Fibroblast of lung (primary cell): ENCODE results near the gene GHRL. TPM values are rescaled to one million over a fixed set of nuclear protein-coding genes. Genes with fewer than 3 reads are reported as not detected.

Experiments used
- DNase-seq, 2 donors: peaks; one replicate each; pipeline versions ENCODE4 v3.0.0 to v3.0.0-alpha.2; 2010; ENCODE audit warnings: low read depth in 2 of 2
- H2AFZ ChIP-seq: 2 replicates; pipeline ENCODE4 v1.5.1; 2012; ENCODE audit warnings: low read length, control low read depth, inconsistent platforms
- H3K27ac ChIP-seq: 2 replicates; pipeline ENCODE4 v1.5.1; 2011; ENCODE audit warnings: low read length, control low read depth; ENCODE audit not compliant: insufficient read depth
- H3K27me3 ChIP-seq: 2 replicates; pipeline ENCODE4 v1.5.1; 2011; ENCODE audit warnings: mild to moderate bottlenecking, low read length; ENCODE audit not compliant: control insufficient read depth, insufficient read depth
- H3K36me3 ChIP-seq: 2 replicates; pipeline ENCODE4 v1.5.1; 2011; ENCODE audit warnings: low read length; ENCODE audit not compliant: control insufficient read depth, insufficient read depth
- H3K4me1 ChIP-seq: 2 replicates; pipeline ENCODE4 v1.5.1; 2011; ENCODE audit warnings: low read length; ENCODE audit not compliant: control insufficient read depth, insufficient read depth; ENCODE audit errors: extremely low read depth
- H3K4me2 ChIP-seq: 2 replicates; pipeline ENCODE4 v1.5.1; 2011; ENCODE audit warnings: low read length, control low read depth; ENCODE audit not compliant: insufficient read depth; ENCODE audit errors: extremely low read depth
- H3K4me3 ChIP-seq, 4 experiments: fragments of 200-600 bp in 1 of 4; sonication (generic) in 1 of 4; replicated peaks in 1 of 4; 2 replicates each; pipeline ENCODE4 v1.5.1; 2011 to 2016; ENCODE audit warnings: low read length in 4 of 4, low read depth in 3 of 4, mild to moderate bottlenecking in 3 of 4, control low read depth in 2 of 4, inconsistent platforms in 1 of 4, mixed read lengths in 1 of 4; ENCODE audit not compliant: insufficient read depth in 1 of 4; ENCODE audit errors: control extremely low read depth in 1 of 4
- H3K79me2 ChIP-seq: 2 replicates; pipeline ENCODE4 v1.5.1; 2012; ENCODE audit warnings: mild to moderate bottlenecking, low read length, inconsistent platforms; ENCODE audit not compliant: control insufficient read depth, insufficient read depth
- H3K9ac ChIP-seq: 2 replicates; pipeline ENCODE4 v1.5.1; 2011; ENCODE audit warnings: mild to moderate bottlenecking, low read length, control low read depth; ENCODE audit not compliant: insufficient read depth
- H3K9me3 ChIP-seq: 2 replicates; pipeline ENCODE4 v1.5.1; 2012; ENCODE audit warnings: low read depth, low read length; ENCODE audit not compliant: control insufficient read depth, insufficient read depth
- H4K20me1 ChIP-seq: 2 replicates; pipeline ENCODE4 v1.5.1; 2011; ENCODE audit warnings: low read length; ENCODE audit not compliant: control insufficient read depth, insufficient read depth; ENCODE audit errors: extremely low read depth
- EZH2 ChIP-seq: IDR thresholded peaks from 2 replicates; pipeline ENCODE4 v1.5.1; 2012; ENCODE audit warnings: low read length, control low read depth, mild to moderate bottlenecking; ENCODE audit errors: missing control alignments
- polyA plus RNA-seq, 2 donors: library from polyadenylated mRNA; depleted of rRNA in 1 of 2; stranded (reverse) in 1 of 2; unstranded in 1 of 2; fragments of >200 nt; gene quantifications; 2 replicates each; pipeline ENCODE4 v1.2.1, GENCODE V29; 2011 to 2012; ENCODE audit warnings: missing spikeins in 1 of 2
- total RNA-seq: library from RNA; depleted of rRNA; stranded (reverse); fragments of >200 nt; gene quantifications from 2 replicates; pipeline ENCODE4 v1.2.1, GENCODE V29; 2014
- TF ChIP-seq, protein P1 (sequence below), 2 donors: IDR thresholded peaks in 1 of 2; conservative IDR thresholded peaks in 1 of 2; 1 replicate in 1 of 2; 2 replicates in 1 of 2; pipeline ENCODE4 v1.5.1; 2011 to 2012; ENCODE audit warnings: low read length in 2 of 2, control low read depth in 1 of 2, inconsistent platforms in 1 of 2, low read depth in 1 of 2, mild to moderate bottlenecking in 1 of 2

GHRL gene
- total and polyA plus RNA-seq, 2 donors (not counting 1 experiment from before 2014, with no cell fraction given): 0.10 TPM; not detected in 1

DNA sequence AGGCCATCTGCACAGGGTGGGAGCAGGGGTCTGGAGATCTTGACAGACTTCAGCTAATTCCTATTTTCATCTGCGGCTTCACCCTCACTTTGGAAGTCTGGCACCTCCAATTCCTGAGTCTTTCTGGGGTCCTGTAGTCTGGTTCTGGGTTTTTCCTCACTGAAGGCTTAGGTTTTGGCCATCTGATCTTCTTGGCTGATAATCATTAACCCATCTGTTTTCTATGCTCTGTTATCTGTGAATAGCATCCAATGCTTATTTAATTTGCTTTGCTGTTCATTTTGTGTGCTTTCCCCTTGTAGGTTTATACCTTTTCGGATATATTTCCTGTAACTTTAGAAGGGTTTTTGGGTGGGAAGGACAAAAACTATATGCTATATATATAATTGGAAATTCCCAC, 26.9 kb downstream of the GHRL start:
- H3K4me3 ChIP-seq: no peak overlapping the region
- H3K9me3 ChIP-seq: no peaks in the 10 kb centered on the region
- no peaks in the 10 kb centered on the region for H3K27me3 ChIP-seq
- no peak overlapping the region for H3K4me2 ChIP-seq
- H3K4me1 ChIP-seq: no peaks in the 10 kb centered on the region
- no peak overlapping the region for H3K9ac ChIP-seq
- peaks cover 19% of the 10 kb centered on the region for H3K79me2 ChIP-seq
- H4K20me1 ChIP-seq: no peaks in the 10 kb centered on the region
- H2AFZ ChIP-seq: no peak overlapping the region
- no peak for TF ChIP-seq EZH2
- TF ChIP-seq, protein P1, sequence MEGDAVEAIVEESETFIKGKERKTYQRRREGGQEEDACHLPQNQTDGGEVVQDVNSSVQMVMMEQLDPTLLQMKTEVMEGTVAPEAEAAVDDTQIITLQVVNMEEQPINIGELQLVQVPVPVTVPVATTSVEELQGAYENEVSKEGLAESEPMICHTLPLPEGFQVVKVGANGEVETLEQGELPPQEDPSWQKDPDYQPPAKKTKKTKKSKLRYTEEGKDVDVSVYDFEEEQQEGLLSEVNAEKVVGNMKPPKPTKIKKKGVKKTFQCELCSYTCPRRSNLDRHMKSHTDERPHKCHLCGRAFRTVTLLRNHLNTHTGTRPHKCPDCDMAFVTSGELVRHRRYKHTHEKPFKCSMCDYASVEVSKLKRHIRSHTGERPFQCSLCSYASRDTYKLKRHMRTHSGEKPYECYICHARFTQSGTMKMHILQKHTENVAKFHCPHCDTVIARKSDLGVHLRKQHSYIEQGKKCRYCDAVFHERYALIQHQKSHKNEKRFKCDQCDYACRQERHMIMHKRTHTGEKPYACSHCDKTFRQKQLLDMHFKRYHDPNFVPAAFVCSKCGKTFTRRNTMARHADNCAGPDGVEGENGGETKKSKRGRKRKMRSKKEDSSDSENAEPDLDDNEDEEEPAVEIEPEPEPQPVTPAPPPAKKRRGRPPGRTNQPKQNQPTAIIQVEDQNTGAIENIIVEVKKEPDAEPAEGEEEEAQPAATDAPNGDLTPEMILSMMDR (conservative IDR thresholded peaks at IDR 0.05 in 1 of 2, IDR thresholded peaks at IDR 0.05 in 1 of 2; ENCODE audit: low read depth in 1 of 2, low read length in 2 of 2): no peak
- H3K36me3 ChIP-seq: peaks cover 6% of the 10 kb centered on the region
- DNase-seq: no peak
- H3K27ac ChIP-seq: no peak overlapping the region

DNA sequence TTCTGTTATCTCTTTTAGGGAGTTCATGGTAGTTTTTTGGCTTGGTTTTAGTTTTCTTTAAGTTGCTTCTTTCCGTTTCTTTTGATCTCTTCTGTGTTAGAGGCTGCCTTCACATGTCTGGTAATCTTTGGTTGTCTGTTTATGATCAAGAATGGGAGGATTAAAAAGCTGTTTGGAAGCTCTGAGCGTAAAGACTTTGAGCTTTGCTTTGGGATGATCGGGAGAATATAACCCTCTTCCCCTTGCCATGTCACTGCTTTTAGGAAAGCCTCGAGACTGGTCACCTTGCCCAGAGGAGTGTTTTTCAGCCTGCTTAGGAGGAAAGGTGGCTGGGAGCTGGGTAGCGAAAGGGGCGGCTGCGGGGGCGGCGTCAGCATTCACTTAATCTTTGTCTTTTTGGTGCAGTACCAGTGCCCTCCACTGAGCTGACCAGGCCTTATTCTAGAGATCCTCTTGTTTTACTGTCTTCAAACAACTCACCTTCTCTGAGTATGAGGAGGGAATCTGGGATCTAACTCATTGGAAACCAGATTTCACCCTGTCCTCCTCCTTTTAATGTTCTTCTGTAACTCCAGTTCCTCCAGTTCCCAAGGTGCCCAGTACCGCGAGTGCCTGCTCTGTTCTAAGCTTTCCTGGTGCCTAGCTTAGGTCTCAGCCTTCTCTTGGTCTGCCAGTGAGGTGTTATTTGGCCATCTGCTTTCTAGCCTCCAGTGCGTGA, 28.9 kb downstream of the GHRL start:
- TF ChIP-seq, protein P1 (conservative IDR thresholded peaks at IDR 0.05 in 1 of 2, IDR thresholded peaks at IDR 0.05 in 1 of 2; ENCODE audit: low read depth in 1 of 2, low read length in 2 of 2): peak; percentile 52 to 59
- TF ChIP-seq EZH2: no peak
- Histone ChIP-seq H3K27me3 (no peaks in the 10 kb centered on the region), H2AFZ (no peak overlapping the region), H3K4me1 (no peaks in the 10 kb centered on the region), H3K9me3 (no peaks in the 10 kb centered on the region), H3K79me2 (peaks cover 9% of the 10 kb centered on the region), H3K27ac (no peak overlapping the region), H4K20me1 (no peaks in the 10 kb centered on the region), H3K36me3 (peaks cover 7% of the 10 kb centered on the region), H3K4me2 (no peak overlapping the region), H3K4me3 (peak overlapping the region in 2 of 4 experiments; percentile 26 to 35), H3K9ac (no peak overlapping the region)
- DNase-seq: peak; percentile 43 to 46

DNA sequence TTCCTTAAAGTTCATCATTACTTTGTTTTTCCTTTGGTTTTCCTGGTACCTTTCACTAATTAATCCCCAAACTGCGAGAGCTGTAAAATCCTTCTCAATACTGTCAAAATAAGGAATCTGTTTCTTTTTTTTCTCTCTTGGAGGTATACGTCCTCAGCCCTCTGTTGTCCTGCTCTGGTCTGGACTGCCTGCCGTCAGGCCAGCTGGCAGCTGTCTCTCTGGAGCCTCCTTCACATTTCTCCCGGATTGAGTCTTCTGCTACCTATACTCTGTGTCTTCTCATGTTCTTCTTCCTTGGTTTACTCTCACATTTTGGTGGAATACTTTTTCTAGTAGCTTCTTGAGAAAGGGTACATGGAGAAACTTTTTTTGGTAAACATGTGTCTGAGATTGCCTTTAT, 30.7 kb downstream of the GHRL start:
- Histone ChIP-seq H2AFZ (no peak overlapping the region), H3K9ac (no peak overlapping the region), H3K27me3 (no peaks in the 10 kb centered on the region), H3K4me2 (no peak overlapping the region), H3K4me1 (no peaks in the 10 kb centered on the region), H3K79me2 (peaks cover 7% of the 10 kb centered on the region), H3K36me3 (peaks cover 6% of the 10 kb centered on the region), H3K4me3 (no peak overlapping the region), H3K27ac (no peak overlapping the region), H3K9me3 (no peaks in the 10 kb centered on the region), H4K20me1 (no peaks in the 10 kb centered on the region)
- no peak for DNase-seq
- TF ChIP-seq EZH2: no peak
- TF ChIP-seq, protein P1 (conservative IDR thresholded peaks at IDR 0.05 in 1 of 2, IDR thresholded peaks at IDR 0.05 in 1 of 2; ENCODE audit: low read depth in 1 of 2, low read length in 2 of 2): no peak
